BJ (cell line): ENCODE data around the gene STIMATE. TPM values are rescaled to one million over a fixed set of nuclear protein-coding genes. Genes with fewer than 3 reads are reported as not detected.

Experiments
- CTCF ChIA-PET: fragments of 350-600 bp; formaldehyde crosslinking; extraction: SDS; loops from one replicate; lab custom pipeline; 2021; ENCODE audit warnings: antibody characterized with exemption, inconsistent platforms; lab: Yijun Ruan, JAX
- POLR2A ChIA-PET: fragments of 300-600 bp; sonication (Branson Sonifier 250); formaldehyde crosslinking; extraction: SDS; loops from one replicate; lab custom pipeline; 2021; ENCODE audit warnings: antibody characterized with exemption; lab: Charles Lee
- DNase-seq: peaks from one replicate; pipeline ENCODE4 v3.0.0-alpha.2; 2011; ENCODE audit warnings: low read depth
- H3K27me3 ChIP-seq: 2 replicates; pipeline ENCODE4 v1.6.0; 2011; ENCODE audit warnings: low read length; ENCODE audit not compliant: control insufficient read depth, insufficient read depth
- H3K36me3 ChIP-seq: 2 replicates; pipeline ENCODE4 v1.5.1; 2011; ENCODE audit warnings: low read length; ENCODE audit not compliant: control insufficient read depth, insufficient read depth
- H3K4me3 ChIP-seq: 2 replicates; pipeline ENCODE4 v1.5.1; 2011; ENCODE audit warnings: low read depth, mild to moderate bottlenecking, control low read depth, low read length
- CTCF ChIP-seq: IDR thresholded peaks from 2 replicates; pipeline ENCODE4 v1.5.1; 2011; ENCODE audit warnings: low read depth, mild to moderate bottlenecking, control low read depth, inconsistent platforms, low read length, moderate library complexity; ENCODE audit not compliant: insufficient read depth
- polyA plus RNA-seq: library from polyadenylated mRNA; depleted of rRNA; stranded (reverse); fragments of >200 nt; gene quantifications from 2 replicates; pipeline ENCODE4 v1.2.3, GENCODE V29; 2011

The STIMATE gene
- polyA plus RNA-seq, 1 experiment, result 13.5 TPM

GRCh38 chr3:52866427-52866826, 30.9 kb downstream of the STIMATE start:
- CTCF ChIA-PET, result interaction anchor here (1.6 kb wide), 2 partner anchors 14 to 16 kb away, joined by 4 to 5 read pairs; no protein-coding TSS in a partner anchor
- no peak for DNase-seq

DNA sequence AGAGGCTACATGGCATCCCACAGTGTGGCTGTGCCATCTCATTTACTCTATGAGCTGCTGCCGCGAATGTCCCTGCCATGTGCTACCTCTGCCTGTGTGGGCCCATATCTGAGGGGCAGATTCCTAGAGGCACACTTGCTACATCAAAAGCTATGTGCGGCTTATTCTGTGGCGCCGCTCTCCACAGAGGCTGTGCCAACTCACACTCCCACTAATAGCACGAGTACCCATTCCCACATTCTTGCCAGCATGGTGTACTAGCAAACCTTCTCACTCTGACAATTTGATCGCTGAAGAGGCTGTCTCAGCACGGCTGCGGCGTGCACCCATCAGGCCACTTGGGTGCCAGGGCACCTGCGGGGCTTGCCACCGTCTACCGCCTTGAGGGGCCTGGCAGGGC, 31.4 kb downstream of the STIMATE start:
- Histone ChIP-seq H3K27me3 (no peaks in the 10 kb centered on the region), H3K36me3 (no peaks in the 10 kb centered on the region), H3K4me3 (no peak overlapping the region)
- ChIA-PET POLR2A (no interaction called here), CTCF (interaction anchor here (1.6 kb wide), 2 partner anchors 14 to 16 kb away, joined by 4 to 5 read pairs; no protein-coding TSS in a partner anchor)
- TF ChIP-seq CTCF, result no peak
- no peak for DNase-seq

More at GRCh38 chr3:52866427-52866826, 30.9 kb downstream of the STIMATE start:
- H3K36me3 ChIP-seq, result no peaks in the 10 kb centered on the region
- H3K27me3 ChIP-seq, result no peaks in the 10 kb centered on the region
- no peak for TF ChIP-seq CTCF
- POLR2A ChIA-PET, result no interaction called here
- H3K4me3 ChIP-seq, result no peak overlapping the region

DNA sequence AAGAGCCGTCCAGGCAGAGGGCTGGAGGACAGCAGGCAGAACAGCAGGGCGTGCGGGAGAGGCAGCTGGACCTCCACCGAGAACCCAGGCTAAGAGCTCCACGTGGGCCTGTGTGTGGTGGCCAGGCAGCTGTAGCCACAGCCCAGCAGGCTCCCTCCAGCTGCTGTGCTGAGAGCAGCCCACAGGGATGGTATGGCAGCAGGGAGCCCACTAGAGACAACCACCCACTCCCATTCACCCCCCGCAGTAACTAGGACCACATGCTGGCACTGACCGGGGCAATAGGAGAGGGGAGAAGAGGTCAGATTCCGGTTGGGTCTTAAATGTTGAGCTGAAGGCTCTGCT, 37.0 kb downstream of the STIMATE start:
- Histone ChIP-seq H3K27me3 (no peaks in the 10 kb centered on the region), H3K36me3 (no peaks in the 10 kb centered on the region), H3K4me3 (no peak overlapping the region)
- TF ChIP-seq CTCF, result no peak
- DNase-seq, result no peak
- ChIA-PET CTCF (interaction anchor here (1.2 kb wide), 1 partner anchor 14 kb away, joined by 3 read pairs; no protein-coding TSS in a partner anchor), POLR2A (no interaction called here)

DNA sequence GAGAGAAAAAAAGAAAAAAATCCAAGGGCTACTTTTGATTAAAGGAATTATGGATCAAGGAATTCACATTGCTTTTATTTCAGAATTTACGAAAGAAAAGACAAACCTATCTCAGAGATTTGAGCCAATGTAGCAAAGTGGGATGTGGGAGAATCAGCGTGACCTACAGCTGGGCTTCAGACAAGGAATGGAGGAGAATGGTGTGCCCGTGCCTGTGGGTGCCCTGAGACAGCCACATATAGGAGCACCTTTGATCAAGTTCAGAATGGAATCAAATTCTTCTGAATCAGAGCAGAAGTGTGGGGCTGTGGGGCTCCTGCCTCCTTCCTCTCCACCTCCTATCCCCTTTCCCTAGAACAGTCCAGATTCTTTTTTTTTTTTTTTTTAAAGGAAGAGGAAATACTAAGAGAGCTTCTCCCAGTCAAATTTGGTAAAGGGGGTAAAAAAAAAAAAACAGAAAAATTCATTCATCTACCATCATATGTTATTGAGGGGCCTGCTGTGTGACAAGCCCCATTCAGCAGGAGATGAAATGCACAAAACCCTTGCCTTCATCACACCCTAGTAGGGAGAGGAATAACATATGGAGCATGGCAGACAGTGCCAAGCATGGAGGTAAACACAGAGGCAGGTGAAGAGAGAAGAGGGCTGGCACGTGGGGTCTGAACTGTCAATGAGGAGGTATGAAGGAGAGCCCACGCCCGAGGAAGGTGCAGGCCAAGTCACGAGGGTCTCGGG, 37.5 kb downstream of the STIMATE start:
- Histone ChIP-seq H3K36me3 (no peaks in the 10 kb centered on the region), H3K4me3 (no peak overlapping the region), H3K27me3 (no peaks in the 10 kb centered on the region)
- ChIA-PET CTCF (no interaction called here), POLR2A (no interaction called here)
- DNase-seq, result no peak
- TF ChIP-seq CTCF, result no peak

- POLR2A ChIA-PET, result no interaction called here
- H3K27me3 ChIP-seq, result no peaks in the 10 kb centered on the region
- CTCF ChIA-PET, result no interaction called here
- DNase-seq, result no peak
- no peaks in the 10 kb centered on the region for H3K36me3 ChIP-seq
- TF ChIP-seq CTCF, result no peak
- no peak overlapping the region for H3K4me3 ChIP-seq
These were observed 39.5 kb downstream of the STIMATE start for GRCh38 chr3:52857864-52858263.
